HL-60 (cell line): Measurements from ENCODE around the gene SMG6.

Source experiments
- DNase-seq, 2 experiments: peaks; one replicate each; pipeline ENCODE4 v3.0.0-alpha.2; 2010 to 2020; ENCODE audit warnings: low read depth in 1 of 2, low spot score in 1 of 2
- H3K27ac ChIP-seq: fragments of 250-450 bp; sonication (Bioruptor Pico); replicated peaks from 2 replicates; pipeline ENCODE4 v1.5.1; 2020; ENCODE audit warnings: mild to moderate bottlenecking, moderate library complexity
- H3K27me3 ChIP-seq: fragments of 250-450 bp; sonication (Bioruptor Pico); 2 replicates; pipeline ENCODE4 v1.5.1; 2021; ENCODE audit warnings: mild to moderate bottlenecking, moderate library complexity; ENCODE audit not compliant: insufficient read depth, poor library complexity, severe bottlenecking
- H3K4me3 ChIP-seq: replicated peaks from 2 replicates; pipeline ENCODE4 v1.5.1; 2011; ENCODE audit warnings: mild to moderate bottlenecking, control low read depth, low read length; ENCODE audit not compliant: insufficient read depth
- GABPA ChIP-seq: IDR thresholded peaks from 2 replicates; pipeline ENCODE4 v1.6.1; 2012; ENCODE audit warnings: low read depth
- POLR2AphosphoS5 ChIP-seq: IDR thresholded peaks from 2 replicates; pipeline ENCODE4 v1.6.1; 2012; ENCODE audit warnings: low read depth
- SPI1 ChIP-seq: IDR thresholded peaks from 2 replicates; pipeline ENCODE4 v1.6.1; 2012; ENCODE audit warnings: low read depth, mild to moderate bottlenecking, borderline replicate concordance
- TF ChIP-seq, protein P1 (sequence below): IDR thresholded peaks from 2 replicates; pipeline ENCODE4 v1.6.1; 2012; ENCODE audit warnings: low read depth; ENCODE audit not compliant: insufficient replicate concordance
- TF ChIP-seq, protein P2 (sequence below): IDR thresholded peaks from one replicate; pipeline ENCODE4 v1.5.1; 2011; ENCODE audit warnings: low read length, control low read depth, inconsistent platforms; ENCODE audit not compliant: insufficient read depth

The SMG6 gene

DNA sequence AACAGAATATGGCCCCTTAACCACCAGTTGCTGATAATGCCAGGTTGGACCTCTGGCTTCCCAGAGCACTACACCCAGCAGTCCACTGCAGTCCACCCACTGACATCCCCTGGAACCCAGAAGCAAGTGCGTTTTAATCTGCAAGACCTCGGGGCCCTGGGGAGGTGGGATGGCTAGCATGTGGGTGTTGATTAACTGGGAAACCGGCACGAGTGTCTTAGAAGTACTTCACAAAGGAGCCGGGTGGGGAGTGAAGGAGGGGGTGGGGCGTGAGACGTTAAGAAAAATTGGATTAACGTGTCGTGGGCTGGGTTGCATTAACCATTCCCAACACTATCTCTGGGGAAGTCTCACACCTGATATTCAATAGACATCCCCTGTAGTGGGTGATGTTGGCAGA, 254.8 kb downstream of the SMG6 start:
- no peak overlapping the region for H3K4me3 ChIP-seq
- TF ChIP-seq, protein P1, sequence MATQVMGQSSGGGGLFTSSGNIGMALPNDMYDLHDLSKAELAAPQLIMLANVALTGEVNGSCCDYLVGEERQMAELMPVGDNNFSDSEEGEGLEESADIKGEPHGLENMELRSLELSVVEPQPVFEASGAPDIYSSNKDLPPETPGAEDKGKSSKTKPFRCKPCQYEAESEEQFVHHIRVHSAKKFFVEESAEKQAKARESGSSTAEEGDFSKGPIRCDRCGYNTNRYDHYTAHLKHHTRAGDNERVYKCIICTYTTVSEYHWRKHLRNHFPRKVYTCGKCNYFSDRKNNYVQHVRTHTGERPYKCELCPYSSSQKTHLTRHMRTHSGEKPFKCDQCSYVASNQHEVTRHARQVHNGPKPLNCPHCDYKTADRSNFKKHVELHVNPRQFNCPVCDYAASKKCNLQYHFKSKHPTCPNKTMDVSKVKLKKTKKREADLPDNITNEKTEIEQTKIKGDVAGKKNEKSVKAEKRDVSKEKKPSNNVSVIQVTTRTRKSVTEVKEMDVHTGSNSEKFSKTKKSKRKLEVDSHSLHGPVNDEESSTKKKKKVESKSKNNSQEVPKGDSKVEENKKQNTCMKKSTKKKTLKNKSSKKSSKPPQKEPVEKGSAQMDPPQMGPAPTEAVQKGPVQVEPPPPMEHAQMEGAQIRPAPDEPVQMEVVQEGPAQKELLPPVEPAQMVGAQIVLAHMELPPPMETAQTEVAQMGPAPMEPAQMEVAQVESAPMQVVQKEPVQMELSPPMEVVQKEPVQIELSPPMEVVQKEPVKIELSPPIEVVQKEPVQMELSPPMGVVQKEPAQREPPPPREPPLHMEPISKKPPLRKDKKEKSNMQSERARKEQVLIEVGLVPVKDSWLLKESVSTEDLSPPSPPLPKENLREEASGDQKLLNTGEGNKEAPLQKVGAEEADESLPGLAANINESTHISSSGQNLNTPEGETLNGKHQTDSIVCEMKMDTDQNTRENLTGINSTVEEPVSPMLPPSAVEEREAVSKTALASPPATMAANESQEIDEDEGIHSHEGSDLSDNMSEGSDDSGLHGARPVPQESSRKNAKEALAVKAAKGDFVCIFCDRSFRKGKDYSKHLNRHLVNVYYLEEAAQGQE: no peak
- TF ChIP-seq POLR2AphosphoS5 (no peak), SPI1 (no peak), GABPA (no peak)
- TF ChIP-seq, protein P2, sequence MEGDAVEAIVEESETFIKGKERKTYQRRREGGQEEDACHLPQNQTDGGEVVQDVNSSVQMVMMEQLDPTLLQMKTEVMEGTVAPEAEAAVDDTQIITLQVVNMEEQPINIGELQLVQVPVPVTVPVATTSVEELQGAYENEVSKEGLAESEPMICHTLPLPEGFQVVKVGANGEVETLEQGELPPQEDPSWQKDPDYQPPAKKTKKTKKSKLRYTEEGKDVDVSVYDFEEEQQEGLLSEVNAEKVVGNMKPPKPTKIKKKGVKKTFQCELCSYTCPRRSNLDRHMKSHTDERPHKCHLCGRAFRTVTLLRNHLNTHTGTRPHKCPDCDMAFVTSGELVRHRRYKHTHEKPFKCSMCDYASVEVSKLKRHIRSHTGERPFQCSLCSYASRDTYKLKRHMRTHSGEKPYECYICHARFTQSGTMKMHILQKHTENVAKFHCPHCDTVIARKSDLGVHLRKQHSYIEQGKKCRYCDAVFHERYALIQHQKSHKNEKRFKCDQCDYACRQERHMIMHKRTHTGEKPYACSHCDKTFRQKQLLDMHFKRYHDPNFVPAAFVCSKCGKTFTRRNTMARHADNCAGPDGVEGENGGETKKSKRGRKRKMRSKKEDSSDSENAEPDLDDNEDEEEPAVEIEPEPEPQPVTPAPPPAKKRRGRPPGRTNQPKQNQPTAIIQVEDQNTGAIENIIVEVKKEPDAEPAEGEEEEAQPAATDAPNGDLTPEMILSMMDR: no peak
- no peak for DNase-seq
- H3K27ac ChIP-seq: no peak overlapping the region
- H3K27me3 ChIP-seq: peaks cover 3% of the 10 kb centered on the region

DNA sequence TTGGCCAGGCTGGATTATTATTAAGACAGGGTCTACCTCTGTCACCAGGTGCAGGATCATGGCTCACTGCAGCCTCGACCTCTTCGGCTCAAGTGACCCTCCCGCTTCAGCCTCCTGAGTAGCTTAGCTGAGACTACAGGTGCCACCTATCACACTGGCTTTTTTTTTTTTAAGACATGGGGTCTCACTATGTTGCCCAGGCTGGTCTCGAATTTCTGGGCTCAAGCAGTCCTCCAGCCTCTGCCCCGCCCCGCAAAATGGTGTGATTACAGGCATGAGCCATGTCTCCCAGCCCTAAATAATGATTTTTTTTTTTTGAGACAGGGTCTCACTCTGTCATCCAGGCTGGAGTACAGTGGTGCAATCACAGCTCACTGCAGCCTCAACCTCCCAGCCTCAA, 256.0 kb downstream of the SMG6 start:
- TF ChIP-seq, protein P2: no peak
- TF ChIP-seq, protein P1: no peak
- TF ChIP-seq POLR2AphosphoS5 (no peak), SPI1 (no peak)
- Histone ChIP-seq H3K27me3 (no peaks in the 10 kb centered on the region), H3K27ac (no peak overlapping the region), H3K4me3 (no peak overlapping the region)
- no peak for DNase-seq

DNA sequence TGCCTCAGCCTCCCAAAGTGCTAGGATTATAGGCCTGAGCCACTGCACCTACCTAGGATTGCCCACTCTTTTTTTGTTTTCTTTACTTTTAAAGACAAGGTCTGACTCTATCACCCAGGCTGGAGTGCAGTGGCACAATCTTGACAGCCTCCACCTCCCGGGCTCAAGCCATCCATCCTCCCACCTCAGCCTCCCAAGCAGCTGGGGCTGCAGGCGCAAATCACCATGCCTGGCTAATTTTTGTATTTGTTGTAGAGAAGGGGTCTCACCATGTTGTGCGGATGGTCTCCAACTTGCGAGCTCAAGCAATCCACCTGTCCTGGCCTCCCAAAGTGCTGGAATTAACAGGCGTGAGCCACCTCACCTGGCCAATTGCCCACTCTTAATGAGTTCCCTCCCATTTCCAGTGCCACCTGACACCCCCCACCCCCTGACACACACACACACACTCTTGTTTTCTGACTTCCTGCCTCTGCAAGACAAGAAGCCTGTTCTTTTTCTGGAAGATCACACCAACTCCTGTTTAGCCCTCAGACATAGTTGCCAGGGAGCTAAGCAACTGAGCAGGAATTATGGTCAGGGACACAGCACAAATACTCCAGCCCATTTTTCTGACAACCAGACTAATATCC, 259.2 kb downstream of the SMG6 start:
- H3K27ac ChIP-seq: no peak overlapping the region
- TF ChIP-seq SPI1: no peak
- TF ChIP-seq, protein P1: no peak
- TF ChIP-seq, protein P2: no peak
- TF ChIP-seq GABPA: no peak
- DNase-seq: no peak
- no peaks in the 10 kb centered on the region for H3K27me3 ChIP-seq
- H3K4me3 ChIP-seq: no peak overlapping the region
